WI38 (cell line): ENCODE data around the gene CMBL.

Experiments
- H3K4me3 ChIP-seq: 2 replicates; pipeline ENCODE4 v1.5.1; 2011; ENCODE audit warnings: low read depth, mild to moderate bottlenecking, control low read depth, low read length
- TF ChIP-seq, protein P1 (sequence below): IDR thresholded peaks from 2 replicates; pipeline ENCODE4 v1.5.1; 2012; ENCODE audit warnings: low read depth, mild to moderate bottlenecking, control low read depth, low read length

The CMBL gene

DNA sequence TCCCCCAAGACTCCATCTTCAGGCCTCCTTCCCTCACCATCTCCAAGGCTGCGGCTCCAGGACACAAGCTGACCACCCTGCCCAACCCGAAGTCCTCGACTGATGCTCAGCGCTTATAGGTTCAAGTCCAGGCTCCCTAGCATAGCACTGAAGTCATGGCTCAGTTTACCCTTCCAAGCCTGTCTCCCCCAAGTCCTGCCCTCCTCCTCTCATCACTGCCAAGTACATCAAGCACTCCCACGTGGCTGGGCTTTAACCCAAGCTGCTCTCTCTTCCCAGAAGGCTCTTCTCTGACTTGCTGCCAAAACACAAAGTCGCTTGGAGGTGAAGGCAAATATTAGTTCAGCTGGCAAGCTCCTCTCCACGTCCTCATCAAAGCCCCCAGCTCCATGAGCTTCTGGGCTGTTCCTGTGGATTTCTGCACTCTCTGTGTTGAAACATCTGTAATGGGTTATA is 23.7 kb upstream of the CMBL start:
- H3K4me3 ChIP-seq, result no peak overlapping the region
- TF ChIP-seq, protein P1, sequence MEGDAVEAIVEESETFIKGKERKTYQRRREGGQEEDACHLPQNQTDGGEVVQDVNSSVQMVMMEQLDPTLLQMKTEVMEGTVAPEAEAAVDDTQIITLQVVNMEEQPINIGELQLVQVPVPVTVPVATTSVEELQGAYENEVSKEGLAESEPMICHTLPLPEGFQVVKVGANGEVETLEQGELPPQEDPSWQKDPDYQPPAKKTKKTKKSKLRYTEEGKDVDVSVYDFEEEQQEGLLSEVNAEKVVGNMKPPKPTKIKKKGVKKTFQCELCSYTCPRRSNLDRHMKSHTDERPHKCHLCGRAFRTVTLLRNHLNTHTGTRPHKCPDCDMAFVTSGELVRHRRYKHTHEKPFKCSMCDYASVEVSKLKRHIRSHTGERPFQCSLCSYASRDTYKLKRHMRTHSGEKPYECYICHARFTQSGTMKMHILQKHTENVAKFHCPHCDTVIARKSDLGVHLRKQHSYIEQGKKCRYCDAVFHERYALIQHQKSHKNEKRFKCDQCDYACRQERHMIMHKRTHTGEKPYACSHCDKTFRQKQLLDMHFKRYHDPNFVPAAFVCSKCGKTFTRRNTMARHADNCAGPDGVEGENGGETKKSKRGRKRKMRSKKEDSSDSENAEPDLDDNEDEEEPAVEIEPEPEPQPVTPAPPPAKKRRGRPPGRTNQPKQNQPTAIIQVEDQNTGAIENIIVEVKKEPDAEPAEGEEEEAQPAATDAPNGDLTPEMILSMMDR, result no peak

DNA sequence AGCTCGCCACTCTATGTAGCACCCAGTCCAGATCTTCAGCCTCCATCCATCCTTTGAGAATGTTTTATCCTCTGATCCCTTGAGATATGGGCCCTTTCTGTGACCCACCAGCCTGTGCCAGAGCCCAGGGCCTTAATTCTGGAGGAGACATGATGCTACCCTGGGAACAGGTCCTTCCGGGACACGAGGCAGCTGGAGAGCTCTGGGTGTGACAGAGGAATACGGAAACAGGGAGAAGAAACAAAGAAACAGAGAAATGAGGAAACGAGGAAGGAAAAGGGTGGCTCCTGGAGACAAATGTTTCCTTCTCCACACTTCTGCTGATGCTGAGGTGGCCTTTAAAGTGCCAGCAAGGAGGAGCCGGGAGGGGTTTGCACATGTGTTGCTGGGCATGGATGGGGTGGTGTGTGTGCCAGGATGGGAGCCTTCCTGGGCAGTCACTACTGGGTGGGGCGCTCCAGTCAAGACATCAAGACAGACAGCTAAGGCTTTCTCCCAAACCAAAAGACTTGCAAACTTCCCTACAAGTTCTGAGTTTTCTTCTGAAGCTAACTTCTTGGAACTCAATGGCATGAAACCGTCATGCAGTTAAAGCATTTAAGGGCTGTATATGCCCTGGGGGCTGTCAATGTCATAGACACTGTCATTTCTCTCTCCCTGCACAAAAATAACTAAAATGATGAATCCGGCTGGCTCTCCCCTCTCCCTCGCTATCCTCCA is 23.0 kb upstream of the CMBL start:
- no peak overlapping the region for H3K4me3 ChIP-seq
- TF ChIP-seq, protein P1, result no peak

DNA sequence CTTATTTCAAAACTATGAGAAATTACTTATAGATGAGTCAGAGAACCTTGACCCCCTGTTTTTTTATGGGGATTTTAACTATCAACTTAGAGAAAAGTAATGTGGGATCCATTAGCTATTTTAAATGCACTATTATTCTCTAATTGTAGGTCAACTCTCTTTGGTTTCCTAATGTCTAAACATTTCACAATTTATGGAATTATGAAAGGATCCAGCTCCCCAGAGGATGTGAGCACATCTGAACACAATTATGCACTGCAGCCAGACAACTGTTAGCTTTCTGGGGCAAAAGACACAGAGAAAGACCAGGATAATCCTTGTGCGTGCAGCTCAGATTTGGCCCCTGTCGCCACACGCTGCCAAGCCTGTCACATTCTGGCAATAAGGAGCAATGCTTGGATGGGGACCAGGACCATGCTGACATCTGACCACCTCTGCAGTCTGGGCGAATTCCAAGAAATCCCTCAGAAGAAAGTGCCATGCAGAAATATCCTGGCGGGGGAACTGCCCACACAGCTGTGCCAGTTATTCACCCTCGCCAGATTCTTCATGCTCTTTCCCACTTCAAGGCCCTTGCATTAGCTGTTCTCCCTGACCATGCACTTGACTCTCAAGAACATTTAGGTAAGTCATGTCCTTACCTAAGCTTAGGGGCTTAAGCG is 22.2 kb upstream of the CMBL start:
- TF ChIP-seq, protein P1, result no peak
- H3K4me3 ChIP-seq, result no peak overlapping the region

DNA sequence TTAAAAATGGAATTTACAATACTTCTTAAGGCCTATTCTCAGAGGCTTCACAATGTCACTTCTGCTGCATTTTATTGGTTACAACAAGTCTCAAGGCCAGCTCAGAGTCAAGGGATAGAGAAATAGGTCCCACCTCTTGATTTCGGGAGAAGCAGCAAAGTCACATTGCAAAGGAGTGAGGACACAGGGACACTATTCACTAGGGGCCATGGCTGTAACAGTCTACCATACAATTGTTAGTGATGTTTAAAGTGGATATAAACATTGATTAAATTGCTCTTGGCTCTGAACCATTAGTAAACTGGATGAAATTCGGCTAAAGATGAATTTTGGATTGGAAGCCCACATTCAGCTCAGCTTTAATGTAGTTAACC is 21.7 kb upstream of the CMBL start:
- no peak overlapping the region for H3K4me3 ChIP-seq
- TF ChIP-seq, protein P1, result no peak

DNA sequence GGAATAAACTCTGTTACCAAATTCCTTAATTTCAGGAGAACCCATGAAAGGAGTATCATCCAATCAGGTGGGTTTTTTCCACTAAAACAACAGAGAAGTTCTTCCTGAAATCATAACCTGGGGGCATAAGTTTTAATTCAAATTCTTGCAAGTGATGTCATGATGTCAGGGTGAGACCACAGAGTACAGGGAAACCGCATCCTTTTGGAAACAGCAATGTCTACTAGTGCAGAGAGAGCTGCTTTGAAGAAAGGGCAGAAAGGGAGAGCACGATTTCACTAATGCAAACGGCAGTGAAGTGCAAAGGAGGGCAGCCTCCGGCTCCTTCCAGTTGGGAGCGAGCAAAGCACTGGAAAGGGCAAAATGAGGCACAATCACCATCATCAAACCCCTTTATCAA is 20.6 kb upstream of the CMBL start:
- TF ChIP-seq, protein P1, result no peak
- no peak overlapping the region for H3K4me3 ChIP-seq

DNA sequence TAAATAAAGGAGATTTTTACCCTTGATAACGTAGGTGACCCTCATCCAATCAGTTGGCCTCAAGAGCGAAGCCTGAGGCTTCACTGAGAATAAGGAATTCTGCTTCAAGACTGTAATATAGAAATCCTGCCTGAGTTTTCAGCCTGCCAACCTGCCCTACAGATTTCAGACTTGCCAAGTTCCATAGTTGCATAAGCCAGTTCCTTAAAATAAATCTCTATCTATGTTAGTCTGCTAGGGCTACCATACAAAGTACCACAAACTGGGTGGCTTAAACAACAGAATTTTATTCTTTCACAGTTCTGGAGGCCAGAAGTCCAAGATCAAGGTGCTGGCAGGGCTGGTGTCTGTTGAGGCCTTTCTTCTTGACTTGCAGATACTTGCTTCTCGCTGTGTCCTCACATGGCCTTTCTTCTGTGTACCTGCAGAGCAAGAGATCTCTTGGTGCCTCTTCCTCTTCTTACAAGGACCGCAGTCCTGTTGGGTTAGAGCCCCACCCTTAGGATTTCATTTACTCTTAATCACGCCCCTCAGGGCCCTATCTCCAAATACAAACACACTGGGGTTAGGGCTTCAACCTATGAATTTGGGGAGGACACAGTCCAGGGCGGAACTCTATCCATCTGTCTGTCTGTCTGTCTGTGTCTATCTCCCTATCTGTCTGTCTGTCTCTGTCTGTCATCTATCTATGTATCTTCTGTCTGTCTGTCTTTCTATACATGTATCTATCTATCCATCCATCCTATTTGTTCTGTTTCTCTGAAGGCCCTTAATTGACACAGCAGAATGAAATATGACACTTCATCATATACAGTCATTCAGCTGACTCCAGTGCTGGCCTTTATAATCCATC is 17.0 kb upstream of the CMBL start:
- TF ChIP-seq, protein P1, result no peak
- H3K4me3 ChIP-seq, result no peak overlapping the region
